GM12892 (cell line): ENCODE measurements around the gene ATRNL1.

Experiments used
- POLR2A ChIP-seq: IDR thresholded peaks from 2 replicates; pipeline ENCODE4 v1.6.1; 2011; ENCODE audit warnings: low read depth, low read length, control low read depth
- POLR2AphosphoS5 ChIP-seq: IDR thresholded peaks from 2 replicates; pipeline ENCODE4 v1.6.1; 2011; ENCODE audit warnings: low read depth, low read length, control low read depth
- TAF1 ChIP-seq: IDR thresholded peaks from 2 replicates; pipeline ENCODE4 v1.6.1; 2011; ENCODE audit warnings: low read depth, mild to moderate bottlenecking, control low read depth, low read length, borderline replicate concordance

DNA sequence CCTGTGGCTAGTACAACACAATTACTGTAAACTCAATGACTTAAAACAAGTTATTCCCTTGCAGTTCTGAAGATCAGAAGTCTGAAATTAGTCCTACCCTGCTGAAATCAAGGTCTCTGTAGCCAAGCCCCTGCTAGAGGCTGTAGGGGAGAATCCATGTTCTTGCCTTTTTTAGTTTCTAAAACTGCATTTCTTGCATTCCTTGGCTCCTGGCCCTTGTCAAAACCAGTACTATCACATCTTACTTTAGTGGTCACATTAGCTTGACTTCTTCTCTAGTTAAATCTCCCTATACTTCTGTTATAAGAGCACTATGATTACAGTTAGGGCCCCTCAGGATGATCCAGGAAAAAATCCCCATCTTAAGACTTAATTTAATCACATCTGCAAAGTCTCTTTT is 612.9 kb downstream of the ATRNL1 start:
- TF ChIP-seq POLR2A (no peak), POLR2AphosphoS5 (no peak), TAF1 (no peak)
